Panc1 (cell line): ENCODE data around the gene C5orf46. TPM values are rescaled to one million over a fixed set of nuclear protein-coding genes. Genes with fewer than 3 reads are reported as not detected.

Experiments
- ATAC-seq: fragments of 200-7000 bp; cut with Tn5 transposase; 2 replicates; pipeline ENCODE4 v1.9.1; 2020; ENCODE audit warnings: mild to moderate bottlenecking, moderate library complexity
- BruUV-seq: library from RNA; stranded (reverse); fragments of 400-500 nt; replicated peaks from 2 replicates; lab custom pipeline; 2021; lab: Mats Ljungman, UMichigan
- CTCF ChIA-PET: fragments of 300-600 bp; sonication (Branson Sonifier 250); formaldehyde crosslinking; loops from one replicate; lab custom pipeline; 2022; ENCODE audit warnings: antibody characterized with exemption; lab: Charles Lee
- POLR2A ChIA-PET: fragments of 300-600 bp; sonication (Branson Sonifier 250); formaldehyde crosslinking; loops from one replicate; lab custom pipeline; 2022; ENCODE audit warnings: antibody characterized with exemption; lab: Charles Lee
- DNase-seq: peaks from one replicate; pipeline ENCODE4 v3.0.0-alpha.2; 2010; ENCODE audit warnings: low read depth, low spot score
- H3K27ac ChIP-seq: 2 replicates; pipeline ENCODE4 v1.5.1; 2011; ENCODE audit warnings: mild to moderate bottlenecking, low read length, inconsistent platforms
- H3K27me3 ChIP-seq: fragments of 200-500 bp; sonication (Bioruptor generic); 2 replicates; pipeline ENCODE4 v1.6.0; 2014; ENCODE audit warnings: low read length, inconsistent platforms; ENCODE audit not compliant: control insufficient read depth, insufficient read depth
- H3K36me3 ChIP-seq: fragments of 200-500 bp; sonication (Bioruptor generic); 2 replicates; pipeline ENCODE4 v1.5.1; 2014; ENCODE audit warnings: inconsistent platforms, mild to moderate bottlenecking, low read length, moderate library complexity; ENCODE audit not compliant: control insufficient read depth, insufficient read depth
- H3K4me1 ChIP-seq: 2 replicates; pipeline ENCODE4 v1.5.1; 2011; ENCODE audit warnings: inconsistent platforms, mild to moderate bottlenecking, low read length, moderate library complexity; ENCODE audit not compliant: control insufficient read depth, insufficient read depth
- H3K4me3 ChIP-seq, 2 experiments: 2 replicates each; pipeline ENCODE4 v1.5.1; 2011 to 2012; ENCODE audit warnings: low read depth in 2 of 2, low read length in 2 of 2, mild to moderate bottlenecking in 2 of 2, inconsistent platforms in 1 of 2, moderate library complexity in 1 of 2
- H3K9me3 ChIP-seq: fragments of 200-500 bp; sonication (Bioruptor generic); 2 replicates; pipeline ENCODE4 v1.5.1; 2014; ENCODE audit warnings: low read depth, mild to moderate bottlenecking, inconsistent platforms, low read length, moderate library complexity; ENCODE audit not compliant: control insufficient read depth, insufficient read depth
- POLR2AphosphoS5 ChIP-seq: IDR thresholded peaks from 2 replicates; pipeline ENCODE4 v1.6.1; 2012; ENCODE audit warnings: mild to moderate bottlenecking, low read depth, low read length, moderate library complexity
- SIN3A ChIP-seq: IDR thresholded peaks from 2 replicates; pipeline ENCODE4 v1.6.1; 2012; ENCODE audit warnings: low read depth, mild to moderate bottlenecking, low read length, moderate library complexity, borderline replicate concordance; ENCODE audit not compliant: insufficient read depth
- TCF7L2 ChIP-seq: IDR thresholded peaks from 2 replicates; pipeline ENCODE4 v1.6.1; 2011; ENCODE audit warnings: mild to moderate bottlenecking, low read depth, low read length, inconsistent platforms
- in situ Hi-C: cut with HindIII; loops from 2 replicates; pipeline ENCODE4 v1.10.0; 2016; ENCODE audit warnings: low sequenced_read_pairs, low pct_unique_long_range_greater_than_20kb
- intact Hi-C: fragments of 100-400 bp; cut with micrococcal nuclease; formaldehyde crosslinking; loops from one replicate; pipeline ENCODE4 v1.10.0; 2022; ENCODE audit not compliant: unreplicated experiment
- total RNA-seq: library from RNA; stranded (reverse); gene quantifications from one replicate; pipeline ENCODE4 v1.2.1, GENCODE V29; 2021; ENCODE audit not compliant: unreplicated experiment
- TF ChIP-seq, protein P1 (sequence below), 2 experiments: IDR thresholded peaks; 2 replicates each; pipeline ENCODE4 v1.6.1; 2011 to 2012; ENCODE audit warnings: low read depth in 2 of 2, control low read depth in 1 of 2, low read length in 1 of 2, mild to moderate bottlenecking in 1 of 2, moderate library complexity in 1 of 2; ENCODE audit not compliant: insufficient read depth in 1 of 2
- TF ChIP-seq, protein P2 (sequence below): fragments of 450-650 bp; IDR thresholded peaks from 2 replicates; pipeline ENCODE4 v1.5.1; 2017; ENCODE audit warnings: mild to moderate bottlenecking

Gene C5orf46
- total RNA-seq, 1 experiment from 2014 or later, result not detected

DNA sequence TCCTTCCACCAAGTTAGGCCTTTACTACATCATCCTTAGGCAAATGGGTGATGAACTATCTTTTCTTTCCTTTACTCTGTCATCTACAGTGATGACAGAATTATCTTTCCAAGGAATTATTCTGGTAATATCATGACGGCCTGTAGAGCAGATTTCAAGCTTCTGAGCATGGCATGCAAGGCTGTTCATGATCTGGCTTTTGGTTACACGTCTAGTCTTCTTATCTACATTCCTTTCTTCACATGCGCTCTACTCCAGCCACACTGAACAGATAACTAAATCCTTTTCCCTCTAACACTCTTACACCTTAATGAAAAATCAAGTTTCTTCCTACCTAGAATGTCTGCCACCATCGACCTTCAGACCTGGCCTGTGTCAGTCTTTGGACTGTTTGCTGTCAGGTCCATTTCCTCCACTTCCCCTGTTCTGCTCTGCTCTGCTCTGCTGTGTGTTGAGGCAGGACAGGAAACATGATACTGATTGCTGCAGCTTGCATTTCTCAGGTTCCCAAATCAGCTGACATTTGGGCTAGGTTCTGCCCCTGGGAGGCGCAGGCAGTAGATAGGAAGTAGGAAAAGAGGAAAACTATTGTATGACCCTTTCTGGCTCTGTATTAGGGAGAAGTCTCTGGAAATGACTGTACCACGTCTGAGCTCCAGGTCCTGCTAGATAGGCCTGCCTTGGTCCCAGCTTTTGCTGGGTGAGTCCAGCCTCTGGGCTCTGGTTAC lies 23.6 kb downstream of the C5orf46 start:
- ChIA-PET CTCF (no interaction called here), POLR2A (no interaction called here)
- no peak overlapping the region for H3K4me3 ChIP-seq
- no peaks in the 10 kb centered on the region for H3K36me3 ChIP-seq
- H3K4me1 ChIP-seq, result no peaks in the 10 kb centered on the region
- DNase-seq (no peak), ATAC-seq (no peak)
- in situ Hi-C loops (no loop called here), intact Hi-C loops (no loop called here)
- H3K27ac ChIP-seq, result no peak overlapping the region
- H3K9me3 ChIP-seq, result no peaks in the 10 kb centered on the region
- H3K27me3 ChIP-seq, result no peaks in the 10 kb centered on the region
- TF ChIP-seq TCF7L2 (no peak), SIN3A (no peak), POLR2AphosphoS5 (no peak)
- TF ChIP-seq, protein P1, sequence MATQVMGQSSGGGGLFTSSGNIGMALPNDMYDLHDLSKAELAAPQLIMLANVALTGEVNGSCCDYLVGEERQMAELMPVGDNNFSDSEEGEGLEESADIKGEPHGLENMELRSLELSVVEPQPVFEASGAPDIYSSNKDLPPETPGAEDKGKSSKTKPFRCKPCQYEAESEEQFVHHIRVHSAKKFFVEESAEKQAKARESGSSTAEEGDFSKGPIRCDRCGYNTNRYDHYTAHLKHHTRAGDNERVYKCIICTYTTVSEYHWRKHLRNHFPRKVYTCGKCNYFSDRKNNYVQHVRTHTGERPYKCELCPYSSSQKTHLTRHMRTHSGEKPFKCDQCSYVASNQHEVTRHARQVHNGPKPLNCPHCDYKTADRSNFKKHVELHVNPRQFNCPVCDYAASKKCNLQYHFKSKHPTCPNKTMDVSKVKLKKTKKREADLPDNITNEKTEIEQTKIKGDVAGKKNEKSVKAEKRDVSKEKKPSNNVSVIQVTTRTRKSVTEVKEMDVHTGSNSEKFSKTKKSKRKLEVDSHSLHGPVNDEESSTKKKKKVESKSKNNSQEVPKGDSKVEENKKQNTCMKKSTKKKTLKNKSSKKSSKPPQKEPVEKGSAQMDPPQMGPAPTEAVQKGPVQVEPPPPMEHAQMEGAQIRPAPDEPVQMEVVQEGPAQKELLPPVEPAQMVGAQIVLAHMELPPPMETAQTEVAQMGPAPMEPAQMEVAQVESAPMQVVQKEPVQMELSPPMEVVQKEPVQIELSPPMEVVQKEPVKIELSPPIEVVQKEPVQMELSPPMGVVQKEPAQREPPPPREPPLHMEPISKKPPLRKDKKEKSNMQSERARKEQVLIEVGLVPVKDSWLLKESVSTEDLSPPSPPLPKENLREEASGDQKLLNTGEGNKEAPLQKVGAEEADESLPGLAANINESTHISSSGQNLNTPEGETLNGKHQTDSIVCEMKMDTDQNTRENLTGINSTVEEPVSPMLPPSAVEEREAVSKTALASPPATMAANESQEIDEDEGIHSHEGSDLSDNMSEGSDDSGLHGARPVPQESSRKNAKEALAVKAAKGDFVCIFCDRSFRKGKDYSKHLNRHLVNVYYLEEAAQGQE (IDR thresholded peaks at IDR 0.05; ENCODE audit: insufficient read depth in 1 of 2, low read depth in 2 of 2, low read length in 1 of 2), result no peak
- TF ChIP-seq, protein P2, sequence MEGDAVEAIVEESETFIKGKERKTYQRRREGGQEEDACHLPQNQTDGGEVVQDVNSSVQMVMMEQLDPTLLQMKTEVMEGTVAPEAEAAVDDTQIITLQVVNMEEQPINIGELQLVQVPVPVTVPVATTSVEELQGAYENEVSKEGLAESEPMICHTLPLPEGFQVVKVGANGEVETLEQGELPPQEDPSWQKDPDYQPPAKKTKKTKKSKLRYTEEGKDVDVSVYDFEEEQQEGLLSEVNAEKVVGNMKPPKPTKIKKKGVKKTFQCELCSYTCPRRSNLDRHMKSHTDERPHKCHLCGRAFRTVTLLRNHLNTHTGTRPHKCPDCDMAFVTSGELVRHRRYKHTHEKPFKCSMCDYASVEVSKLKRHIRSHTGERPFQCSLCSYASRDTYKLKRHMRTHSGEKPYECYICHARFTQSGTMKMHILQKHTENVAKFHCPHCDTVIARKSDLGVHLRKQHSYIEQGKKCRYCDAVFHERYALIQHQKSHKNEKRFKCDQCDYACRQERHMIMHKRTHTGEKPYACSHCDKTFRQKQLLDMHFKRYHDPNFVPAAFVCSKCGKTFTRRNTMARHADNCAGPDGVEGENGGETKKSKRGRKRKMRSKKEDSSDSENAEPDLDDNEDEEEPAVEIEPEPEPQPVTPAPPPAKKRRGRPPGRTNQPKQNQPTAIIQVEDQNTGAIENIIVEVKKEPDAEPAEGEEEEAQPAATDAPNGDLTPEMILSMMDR, result no peak
- no TSS peak for BruUV-seq

DNA sequence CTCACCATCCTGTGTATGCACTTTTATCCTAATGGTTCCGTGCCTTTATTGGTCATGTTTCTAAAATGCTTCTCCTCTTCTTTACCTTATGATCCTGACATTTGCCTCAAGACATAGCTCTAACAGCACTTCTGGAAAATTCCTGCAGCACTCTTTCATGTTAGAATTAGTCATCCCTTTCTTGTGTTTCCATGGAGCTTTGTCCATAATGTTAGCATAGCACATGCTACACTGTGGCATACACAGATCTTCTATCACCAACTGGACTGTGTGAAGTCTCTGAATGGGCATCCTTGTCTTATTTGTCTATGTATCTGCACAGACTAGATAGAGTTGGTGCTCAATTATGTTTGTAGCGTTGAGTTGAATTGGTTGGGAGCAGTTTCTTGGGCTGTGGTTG lies 25.9 kb downstream of the C5orf46 start:
- no peak for ATAC-seq

More for the DNA sequence above, 25.9 kb downstream of the C5orf46 start:
- Histone ChIP-seq H3K27ac (no peak overlapping the region), H3K27me3 (no peaks in the 10 kb centered on the region), H3K36me3 (no peaks in the 10 kb centered on the region), H3K4me1 (no peaks in the 10 kb centered on the region), H3K4me3 (no peak overlapping the region), H3K9me3 (no peaks in the 10 kb centered on the region)
- intact Hi-C loops, result no loop called here
- CTCF ChIA-PET, result no interaction called here
- POLR2A ChIA-PET, result no interaction called here
- no TSS peak for BruUV-seq
- in situ Hi-C loops, result no loop called here
- TF ChIP-seq TCF7L2 (no peak), POLR2AphosphoS5 (no peak), SIN3A (no peak)
- TF ChIP-seq, protein P1 (IDR thresholded peaks at IDR 0.05; ENCODE audit: insufficient read depth in 1 of 2, low read depth in 2 of 2, low read length in 1 of 2), result no peak
- TF ChIP-seq, protein P2, result no peak
- DNase-seq, result no peak
